Measurements from ENCODE around the gene PRDM1.

DNA sequence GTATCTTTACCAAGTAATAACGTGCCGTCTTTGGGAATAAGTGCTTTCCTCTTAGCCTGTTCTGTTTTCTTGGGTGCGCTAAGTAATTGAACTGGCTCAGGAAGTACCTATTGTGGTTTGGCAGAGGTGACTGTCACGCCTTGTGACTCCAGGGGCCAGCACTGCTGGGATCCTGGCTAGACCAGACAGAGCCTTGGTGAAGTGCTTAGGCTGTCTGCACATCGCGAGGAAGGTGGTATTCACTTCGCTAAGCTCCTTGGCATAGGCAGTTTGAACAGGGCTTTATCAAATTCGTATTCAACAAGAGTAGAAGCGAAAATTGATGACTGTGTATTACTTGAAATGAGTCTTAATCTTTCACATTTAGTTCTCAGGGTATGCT is 17.6 kb downstream of the PRDM1 start:
- TF ChIP-seq, protein P1, sequence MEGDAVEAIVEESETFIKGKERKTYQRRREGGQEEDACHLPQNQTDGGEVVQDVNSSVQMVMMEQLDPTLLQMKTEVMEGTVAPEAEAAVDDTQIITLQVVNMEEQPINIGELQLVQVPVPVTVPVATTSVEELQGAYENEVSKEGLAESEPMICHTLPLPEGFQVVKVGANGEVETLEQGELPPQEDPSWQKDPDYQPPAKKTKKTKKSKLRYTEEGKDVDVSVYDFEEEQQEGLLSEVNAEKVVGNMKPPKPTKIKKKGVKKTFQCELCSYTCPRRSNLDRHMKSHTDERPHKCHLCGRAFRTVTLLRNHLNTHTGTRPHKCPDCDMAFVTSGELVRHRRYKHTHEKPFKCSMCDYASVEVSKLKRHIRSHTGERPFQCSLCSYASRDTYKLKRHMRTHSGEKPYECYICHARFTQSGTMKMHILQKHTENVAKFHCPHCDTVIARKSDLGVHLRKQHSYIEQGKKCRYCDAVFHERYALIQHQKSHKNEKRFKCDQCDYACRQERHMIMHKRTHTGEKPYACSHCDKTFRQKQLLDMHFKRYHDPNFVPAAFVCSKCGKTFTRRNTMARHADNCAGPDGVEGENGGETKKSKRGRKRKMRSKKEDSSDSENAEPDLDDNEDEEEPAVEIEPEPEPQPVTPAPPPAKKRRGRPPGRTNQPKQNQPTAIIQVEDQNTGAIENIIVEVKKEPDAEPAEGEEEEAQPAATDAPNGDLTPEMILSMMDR (IDR thresholded peaks at IDR 0.05) = no peak
- TF ChIP-seq EZH2 (IDR thresholded peaks at IDR 0.05; ENCODE audit: borderline replicate concordance, insufficient read depth, low read depth, low read length, poor library complexity, severe bottlenecking) = no peak
